OCI-LY1 (cell line): ENCODE results near the gene BBS9.
"Not testable (repeated sequence)": the region's sequence is repeated elsewhere in the genome, so short reads cannot be mapped to it uniquely, and the experiment has no call there.

Experiments used
- H2AFZ ChIP-seq: fragments of 200-600 bp; sonication (generic), shearing (Covaris generic); 2 replicates; pipeline ENCODE4 v1.6.0; 2014; ENCODE audit warnings: antibody characterized with exemption, mild to moderate bottlenecking, low read length
- H3F3A ChIP-seq: fragments of 200-600 bp; sonication (generic), shearing (Covaris generic); 2 replicates; pipeline ENCODE4 v1.6.0; 2014; ENCODE audit warnings: mild to moderate bottlenecking, antibody characterized with exemption, low read length, moderate library complexity; ENCODE audit not compliant: insufficient read depth
- H3K27ac ChIP-seq: fragments of 200-600 bp; sonication (generic); 2 replicates; pipeline ENCODE4 v1.5.1; 2014; ENCODE audit warnings: low read length, mixed run types, mild to moderate bottlenecking, low read depth; ENCODE audit not compliant: poor library complexity, severe bottlenecking
- H3K27me3 ChIP-seq: fragments of 200-600 bp; sonication (generic); 2 replicates; pipeline ENCODE4 v1.6.0; 2014; ENCODE audit warnings: antibody characterized with exemption, mild to moderate bottlenecking, low read length, moderate library complexity; ENCODE audit not compliant: insufficient read depth
- H3K36me3 ChIP-seq: fragments of 200-600 bp; sonication (generic); 2 replicates; pipeline ENCODE4 v1.6.1; 2014; ENCODE audit warnings: mild to moderate bottlenecking, antibody characterized with exemption, low read length, moderate library complexity, mixed read lengths; ENCODE audit not compliant: insufficient read depth
- H3K4me1 ChIP-seq: fragments of 200-600 bp; sonication (generic); 2 replicates; pipeline ENCODE4 v1.5.1; 2014; ENCODE audit warnings: mild to moderate bottlenecking, low read length, moderate library complexity; ENCODE audit not compliant: insufficient read depth, severe bottlenecking
- H3K4me2 ChIP-seq: fragments of 200-600 bp; sonication (generic), shearing (Covaris generic); 2 replicates; pipeline ENCODE4 v1.6.1; 2014; ENCODE audit warnings: low read length
- H3K4me3 ChIP-seq: fragments of 200-600 bp; sonication (generic); 2 replicates; pipeline ENCODE4 v1.5.1; 2014; ENCODE audit warnings: low read length, low read depth, mild to moderate bottlenecking, mixed read lengths; ENCODE audit not compliant: poor library complexity, severe bottlenecking
- H3K79me2 ChIP-seq: fragments of 200-600 bp; shearing (Covaris generic); 2 replicates; pipeline ENCODE4 v1.6.1; 2016; ENCODE audit warnings: mixed run types, low read length, mixed read lengths; ENCODE audit not compliant: insufficient read depth
- H3K9ac ChIP-seq: fragments of 200-600 bp; sonication (generic), shearing (Covaris generic); 2 replicates; pipeline ENCODE4 v1.6.1; 2014; ENCODE audit warnings: mild to moderate bottlenecking, low read length, mixed read lengths
- H3K9me2 ChIP-seq: fragments of 200-600 bp; sonication (generic), shearing (Covaris generic); 2 replicates; pipeline ENCODE4 v1.6.1; 2014; ENCODE audit warnings: low read depth, mild to moderate bottlenecking, low read length, mixed read lengths
- H3K9me3 ChIP-seq: fragments of 200-600 bp; shearing (Covaris generic); 2 replicates; pipeline ENCODE4 v1.6.1; 2014; ENCODE audit warnings: low read length, mixed read lengths
- H4K20me1 ChIP-seq: fragments of 200-600 bp; sonication (generic), shearing (Covaris generic); 2 replicates; pipeline ENCODE4 v1.6.0; 2016; ENCODE audit warnings: mild to moderate bottlenecking, low read length; ENCODE audit not compliant: insufficient read depth
- CTCF ChIP-seq: fragments of 200-600 bp; sonication (generic), shearing (Covaris generic); IDR thresholded peaks from 2 replicates; pipeline ENCODE4 v1.5.1; 2017; ENCODE audit warnings: mild to moderate bottlenecking, antibody characterized with exemption, low read length, moderate library complexity, mixed read lengths
- EZH2 ChIP-seq: fragments of 200-600 bp; sonication (generic), shearing (Covaris generic); IDR thresholded peaks from 2 replicates; pipeline ENCODE4 v1.8.0; 2017; ENCODE audit warnings: borderline replicate concordance, mixed run types, mild to moderate bottlenecking, antibody characterized with exemption, low read length, moderate library complexity, mixed read lengths

Gene BBS9

DNA sequence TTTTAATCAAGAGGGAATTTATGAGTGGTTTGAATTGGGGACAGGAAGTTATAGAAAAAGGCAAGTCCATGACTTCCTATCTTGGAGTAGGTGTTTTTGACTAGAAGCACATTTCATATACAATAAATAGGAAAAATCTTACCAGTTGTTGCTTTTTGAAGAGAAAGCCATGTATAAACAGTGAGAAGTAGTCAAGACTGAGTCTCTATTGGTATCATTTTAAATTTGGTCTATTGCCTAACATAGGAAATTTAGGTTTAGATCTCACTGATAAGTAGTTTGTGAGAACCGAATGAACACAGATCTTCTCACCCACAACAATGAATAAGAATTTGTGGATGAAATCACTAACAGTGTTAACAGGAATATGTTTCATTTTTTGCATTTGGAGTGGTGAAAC, 387.2 kb downstream of the BBS9 start:
- Histone ChIP-seq H3K4me1 (no peaks in the 10 kb centered on the region), H4K20me1 (no peaks in the 10 kb centered on the region), H3K79me2 (no peaks in the 10 kb centered on the region), H3K9me3 (no peaks in the 10 kb centered on the region), H3K9ac (no peak overlapping the region), H3K4me2 (no peak overlapping the region), H2AFZ (no peak overlapping the region), H3K27me3 (no peaks in the 10 kb centered on the region), H3F3A (no peaks in the 10 kb centered on the region), H3K27ac (no peak overlapping the region), H3K36me3 (no peaks in the 10 kb centered on the region), H3K9me2 (no peaks in the 10 kb centered on the region), H3K4me3 (no peak overlapping the region)
- TF ChIP-seq EZH2 (no peak), CTCF (no peak)

DNA sequence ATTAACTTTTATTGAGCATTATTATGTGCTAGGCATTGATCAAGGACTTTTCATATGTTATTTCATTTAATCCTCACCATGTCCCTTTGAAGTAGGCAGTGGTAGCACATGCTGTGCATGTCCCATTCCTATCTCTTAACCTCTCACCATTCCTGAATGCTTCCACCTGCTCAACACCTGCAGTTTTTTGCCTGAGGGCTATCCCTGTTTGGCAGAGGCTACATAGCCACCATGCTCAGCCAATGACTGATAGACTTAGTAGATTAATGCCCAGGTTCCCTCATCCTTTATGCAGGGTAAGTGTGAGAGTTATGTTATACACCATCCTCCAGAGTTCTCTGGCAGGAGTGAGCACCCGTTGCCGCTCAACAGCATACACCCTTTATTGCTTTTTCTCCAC, 387.8 kb downstream of the BBS9 start:
- H2AFZ ChIP-seq, result no peak overlapping the region

GRCh38 chr7:33527008-33527407, 397.6 kb downstream of the BBS9 start:
- H3K79me2 ChIP-seq, H3K9ac ChIP-seq, H3K27ac ChIP-seq, H3F3A ChIP-seq, H3K4me3 ChIP-seq, H3K4me1 ChIP-seq, H3K36me3 ChIP-seq, H2AFZ ChIP-seq, H3K4me2 ChIP-seq, H3K9me3 ChIP-seq, H3K27me3 ChIP-seq, H4K20me1 ChIP-seq, H3K9me2 ChIP-seq: not testable (repeated sequence)

More for the DNA sequence above, 387.8 kb downstream of the BBS9 start:
- Histone ChIP-seq H3K4me2 (no peak overlapping the region), H3K9me2 (no peaks in the 10 kb centered on the region), H3K27ac (no peak overlapping the region), H3F3A (no peaks in the 10 kb centered on the region), H3K9me3 (no peaks in the 10 kb centered on the region), H3K79me2 (no peaks in the 10 kb centered on the region), H3K36me3 (no peaks in the 10 kb centered on the region), H3K9ac (no peak overlapping the region), H3K4me3 (no peak overlapping the region), H3K27me3 (no peaks in the 10 kb centered on the region), H4K20me1 (no peaks in the 10 kb centered on the region), H3K4me1 (no peaks in the 10 kb centered on the region)
- no peak for TF ChIP-seq EZH2
- TF ChIP-seq CTCF, result no peak

GRCh38 chr7:33527613-33528012, 398.2 kb downstream of the BBS9 start:
- not testable (repeated sequence) for H3K9me3 ChIP-seq, H4K20me1 ChIP-seq, H3K79me2 ChIP-seq, H3K27me3 ChIP-seq, H3K9me2 ChIP-seq, H3K36me3 ChIP-seq, H3K9ac ChIP-seq, H3F3A ChIP-seq, H2AFZ ChIP-seq, H3K27ac ChIP-seq, H3K4me1 ChIP-seq, H3K4me3 ChIP-seq, H3K4me2 ChIP-seq
